ENCODE data around the gene NBEA.

DNA sequence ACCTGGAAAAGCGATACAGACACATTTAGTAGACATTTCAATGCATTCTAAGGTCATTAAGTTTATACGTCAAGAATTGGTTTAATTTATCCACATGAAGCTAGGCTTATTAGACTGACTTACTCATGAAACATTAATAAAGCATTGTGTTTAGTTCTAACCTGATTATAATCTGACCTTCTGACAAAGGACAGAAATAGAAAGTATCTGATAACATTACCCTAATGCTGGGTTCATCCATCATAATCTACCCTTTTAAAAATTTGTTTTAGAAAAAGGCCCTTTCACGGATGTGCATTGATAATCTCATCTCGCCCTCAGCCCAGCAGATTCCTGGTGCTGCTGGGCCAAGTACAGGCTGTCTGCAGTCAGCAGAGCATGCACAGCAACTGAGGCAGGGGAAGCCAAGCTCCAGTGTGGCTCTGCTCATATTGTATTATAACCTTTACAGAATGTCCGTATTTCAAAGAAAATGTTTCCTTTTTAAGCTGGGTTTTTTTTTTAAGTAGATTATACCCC lies 676.6 kb downstream of the NBEA start:
- no peak for TF ChIP-seq POLR2AphosphoS5 (IDR thresholded peaks at IDR 0.05; ENCODE audit: insufficient read depth in 1 of 2, low read depth in 1 of 2)
- TF ChIP-seq CTCF (IDR thresholded peaks at IDR 0.05), result no peak
- no peak for TF ChIP-seq POLR2A (IDR thresholded peaks at IDR 0.05)

Data from vagina (tissue), 2 donors.